Right lobe of liver (tissue), 6 donors: ENCODE measurements around the gene SERPINB7. TPM values are rescaled to one million over a fixed set of nuclear protein-coding genes. Genes with fewer than 3 reads are reported as not detected.
"Not testable (repeated sequence)": the region's sequence is repeated elsewhere in the genome, so short reads cannot be mapped to it uniquely, and the experiment has no call there.

Experiments used
- ATAC-seq, 4 donors: fragments of 200-7000 bp; cut with Tn5 transposase; one replicate each; pipeline ENCODE4 v1.9.1; 2020; ENCODE audit warnings: mild to moderate bottlenecking in 4 of 4, moderate library complexity in 4 of 4
- DNase-seq, 3 donors: peaks; one replicate each; pipeline ENCODE4 v3.0.0-alpha.2; 2020
- H3K27ac ChIP-seq, 3 donors: fragments of 200-600 bp; one replicate each; pipeline ENCODE4 v1.8.0; 2022
- H3K27me3 ChIP-seq, 2 donors: fragments of 200-600 bp; one replicate each; pipeline ENCODE4 v1.8.0; 2022
- H3K36me3 ChIP-seq, 4 donors: fragments of 200-600 bp; sonication (generic) in 1 of 4; one replicate each; pipeline versions ENCODE4 v1.5.1 to v1.8.0; 2017 to 2022; ENCODE audit warnings: control low read depth in 1 of 4
- H3K4me1 ChIP-seq, 4 donors: fragments of 200-600 bp; sonication (generic) in 1 of 4; one replicate each; pipeline versions ENCODE4 v1.5.1 to v1.8.0; 2017 to 2022; ENCODE audit warnings: control low read depth in 1 of 4
- H3K4me3 ChIP-seq, 3 donors: fragments of 200-600 bp; one replicate each; pipeline ENCODE4 v1.8.0; 2022
- H3K9me3 ChIP-seq, 4 donors: fragments of 200-600 bp; sonication (generic) in 1 of 4; one replicate each; pipeline versions ENCODE4 v1.5.1 to v1.8.0; 2017 to 2022; ENCODE audit warnings: control low read depth in 1 of 4
- CTCF ChIP-seq, 4 donors: fragments of 200-600 bp in 3 of 4; fragments of 450-650 bp in 1 of 4; IDR thresholded peaks; one replicate each; pipeline versions ENCODE4 v1.5.1 to v1.8.0; 2016 to 2022; ENCODE audit warnings: antibody characterized with exemption in 4 of 4, mild to moderate bottlenecking in 2 of 4
- POLR2A ChIP-seq: fragments of 450-650 bp; IDR thresholded peaks from one replicate; pipeline ENCODE4 v1.6.1; 2017; ENCODE audit warnings: antibody characterized with exemption, mild to moderate bottlenecking
- WGBS: methylation state at CpG from one replicate; pipeline ENCODE4 v1.1.6; 2018; ENCODE audit warnings: low coverage, low lambda C conversion rate; ENCODE audit not compliant: insufficient coverage; ENCODE audit errors: missing lambda C conversion rate; 5-methylcytosine and 5-hydroxymethylcytosine counted together
- intact Hi-C, 2 donors: fragments of 100-400 bp; cut with DNase I; formaldehyde crosslinking; loops; one replicate each; pipeline versions ENCODE4 v1.11.2 to v1.14.1; 2022
- total RNA-seq, 6 experiments: library from RNA; depleted of rRNA in 2 of 6; stranded (reverse); fragments of >200 nt in 2 of 6; fragmentation: NEBNext Ultra II Directional in 3 of 6; extraction: Animal tissue kit (Norgen Biotek cat#: 25700) in 3 of 6; gene quantifications; one replicate each; pipeline versions ENCODE4 v1.1.0 to v1.2.4, GENCODE V29; 2016 to 2023
- donor health status: DM: no; HTN: yes; CAD: no.
- donor health status: DM: no; HTN: no; CAD: no.
- donor health status: DM: no; HTN: no; CAD: no.
- donor health status: DM: no; HTN: yes; CAD: no.
- donor health status: DM: no; HTN: yes; CAD: no.

SERPINB7 gene
- total RNA-seq, 6 experiments from 2014 or later = not detected

- DNase-seq = no peak
- intact Hi-C loops = no loop called here
- TF ChIP-seq POLR2A (no peak), CTCF (IDR thresholded peaks at IDR 0.05) (no peak)
- H3K27me3 ChIP-seq = no peaks in the 10 kb centered on the region
- no peak overlapping the region for H3K27ac ChIP-seq
- ATAC-seq = no peak
- no peaks in the 10 kb centered on the region for H3K4me1 ChIP-seq
- H3K9me3 ChIP-seq = no peaks in the 10 kb centered on the region
- no peak overlapping the region for H3K4me3 ChIP-seq
- no peaks in the 10 kb centered on the region for H3K36me3 ChIP-seq
These were observed 21.5 kb upstream of the SERPINB7 start for GRCh38 chr18:63753676-63754075.

- H3K36me3 ChIP-seq = no peaks in the 10 kb centered on the region
- no peaks in the 10 kb centered on the region for H3K9me3 ChIP-seq
- no peak overlapping the region for H3K4me3 ChIP-seq
- TF ChIP-seq POLR2A (no peak), CTCF (IDR thresholded peaks at IDR 0.05) (no peak)
- no peaks in the 10 kb centered on the region for H3K4me1 ChIP-seq
- DNase-seq (no peak), ATAC-seq (no peak)
- H3K27me3 ChIP-seq = no peaks in the 10 kb centered on the region
- intact Hi-C loops = no loop called here
- H3K27ac ChIP-seq = no peak overlapping the region
These were observed 17.7 kb upstream of the SERPINB7 start for GRCh38 chr18:63757541-63757940.

GRCh38 chr18:63758615-63759240, 16.5 kb upstream of the SERPINB7 start:
- H3K27me3 ChIP-seq = no peaks in the 10 kb centered on the region
- ATAC-seq = no peak
- TF ChIP-seq POLR2A (no peak), CTCF (IDR thresholded peaks at IDR 0.05) (no peak)

GRCh38 chr18:63759786-63760185, 15.4 kb upstream of the SERPINB7 start:
- H3K36me3 ChIP-seq, H3K4me1 ChIP-seq, H3K27ac ChIP-seq, H3K27me3 ChIP-seq, DNase-seq, H3K4me3 ChIP-seq, H3K9me3 ChIP-seq, intact Hi-C loops, ATAC-seq: not testable (repeated sequence)
- WGBS = 89% methylated on average over 2 of the region's 2 CpGs

More at GRCh38 chr18:63758615-63759240, 16.5 kb upstream of the SERPINB7 start:
- DNase-seq = no peak
- no peaks in the 10 kb centered on the region for H3K36me3 ChIP-seq
- intact Hi-C loops = no loop called here
- H3K4me1 ChIP-seq = no peaks in the 10 kb centered on the region
- no peak overlapping the region for H3K27ac ChIP-seq
- no peak overlapping the region for H3K4me3 ChIP-seq
- 55% methylated on average over 3 of the region's 3 CpGs for WGBS
- no peaks in the 10 kb centered on the region for H3K9me3 ChIP-seq

- Histone ChIP-seq H3K4me3 (no peak overlapping the region), H3K27me3 (no peaks in the 10 kb centered on the region), H3K36me3 (no peaks in the 10 kb centered on the region), H3K27ac (no peak overlapping the region), H3K4me1 (no peaks in the 10 kb centered on the region), H3K9me3 (no peaks in the 10 kb centered on the region)
- DNase-seq (no peak), ATAC-seq (no peak)
- TF ChIP-seq POLR2A (no peak), CTCF (IDR thresholded peaks at IDR 0.05) (no peak)
- 64% methylated on average over 1 of the region's 1 CpG for WGBS
- intact Hi-C loops = no loop called here
These were observed 12.7 kb upstream of the SERPINB7 start for GRCh38 chr18:63762518-63762917.
